HT1080 (cell line): ENCODE data around the gene PDK1. TPM values are rescaled to one million over a fixed set of nuclear protein-coding genes. Genes with fewer than 3 reads are reported as not detected.
A peak's percentile ranks its signal among the peaks of the same experiment; 100 is the strongest.
"Not testable (repeated sequence)": the region's sequence is repeated elsewhere in the genome, so short reads cannot be mapped to it uniquely, and the experiment has no call there.

Experiments
- DNase-seq: peaks from one replicate; pipeline ENCODE4 v3.0.0-alpha.2; 2015; ENCODE audit warnings: low read depth
- polyA plus RNA-seq, 2 experiments: library from polyadenylated mRNA; depleted of rRNA; stranded (reverse); fragments of >200 nt; gene quantifications; 2 replicates each; pipeline ENCODE4 v1.2.3, GENCODE V29; 2015
- total RNA-seq: library from RNA; depleted of rRNA; stranded (reverse); fragments of >200 nt; shearing (Covaris generic); gene quantifications from 2 replicates; pipeline ENCODE4 v1.2.3, GENCODE V29; 2014; rRNA removed

Gene PDK1
- total RNA-seq, result 10.6 and 11.3 TPM in 2 replicates
- 23.2 and 31.7 TPM in 2 replicates for polyA plus RNA-seq (2015; cell fraction: cytosol; rRNA removed)
- polyA plus RNA-seq (2015; cell fraction: nucleus; rRNA removed), result 38.6 and 43.1 TPM in 2 replicates

- peak; percentile 88 for DNase-seq
Measured at GRCh38 chr2:172555522-172556283, at the start of gene PDK1. Gene PDK1 (plus strand): TSS chr2:172556090. CDS start chr2:172556151, 61 bp downstream.

- DNase-seq, result no peak
Measured at GRCh38 chr2:172507199-172507598, 48.7 kb upstream of the PDK1 start.

- DNase-seq, result no peak
Measured at GRCh38 chr2:172510088-172510487, 45.8 kb upstream of the PDK1 start.

GRCh38 chr2:172510548-172510947 lies 45.3 kb upstream of the PDK1 start:
- no peak for DNase-seq

GRCh38 chr2:172512810-172513523 lies 42.9 kb upstream of the PDK1 start:
- no peak for DNase-seq

GRCh38 chr2:172513524-172513900 lies 42.4 kb upstream of the PDK1 start:
- DNase-seq, result no peak

GRCh38 chr2:172513935-172514586 lies 41.8 kb upstream of the PDK1 start:
- no peak for DNase-seq

- DNase-seq, result peak; percentile 43
Measured at GRCh38 chr2:172516299-172516698, 39.6 kb upstream of the PDK1 start.

- no peak for DNase-seq
Measured at GRCh38 chr2:172518995-172519394, 36.9 kb upstream of the PDK1 start.

- DNase-seq, result no peak
Measured at GRCh38 chr2:172525601-172526000, 30.3 kb upstream of the PDK1 start.

GRCh38 chr2:172531309-172531708 lies 24.6 kb upstream of the PDK1 start:
- no peak for DNase-seq

- not testable (repeated sequence) for DNase-seq
Measured at GRCh38 chr2:172532461-172532860, 23.4 kb upstream of the PDK1 start.

- no peak for DNase-seq
Measured at GRCh38 chr2:172533687-172534086, 22.2 kb upstream of the PDK1 start.

- no peak for DNase-seq
Measured at GRCh38 chr2:172535119-172535518, 20.8 kb upstream of the PDK1 start.

- not testable (repeated sequence) for DNase-seq
Measured at GRCh38 chr2:172537851-172538250, 18.0 kb upstream of the PDK1 start.

- no peak for DNase-seq
Measured at GRCh38 chr2:172539767-172540166, 16.1 kb upstream of the PDK1 start.

GRCh38 chr2:172540421-172540820 lies 15.5 kb upstream of the PDK1 start:
- no peak for DNase-seq

GRCh38 chr2:172545408-172546075 lies 10.3 kb upstream of the PDK1 start:
- DNase-seq, result no peak

- no peak for DNase-seq
Measured at GRCh38 chr2:172549131-172549530, 6.8 kb upstream of the PDK1 start.

GRCh38 chr2:172549802-172550201 lies 6.1 kb upstream of the PDK1 start:
- not testable (repeated sequence) for DNase-seq

- no peak for DNase-seq
Measured at GRCh38 chr2:172550419-172550818, 5.5 kb upstream of the PDK1 start.
